ENCODE results near the gene HSD17B8. TPM values are rescaled to one million over a fixed set of nuclear protein-coding genes. Genes with fewer than 3 reads are reported as not detected.

HSD17B8 gene
- total RNA-seq, 2 experiments from 2014 or later = 11.6 to 18.8 TPM

GRCh38 chr6:33192671-33193602 lies 11.5 kb upstream of the HSD17B8 start:
- Histone ChIP-seq H3K4me2 (ENCODE audit: low read length) (no peak overlapping the region), H2AFZ (ENCODE audit: low read length) (no peak overlapping the region), H3K4me3 (ENCODE audit: low read depth, low read length, poor library complexity, severe bottlenecking) (no peak overlapping the region), H4K20me1 (ENCODE audit: insufficient read depth, low read length) (no peaks in the 10 kb centered on the region; the same call in 1 of the 2 replicates), H3K9me2 (ENCODE audit: insufficient read depth, low read length) (no peaks in the 10 kb centered on the region), H3K27ac (ENCODE audit: low read depth, low read length, poor library complexity, severe bottlenecking) (no peak overlapping the region), H3K79me2 (ENCODE audit: insufficient read depth, low read depth, low read length) (no peaks in the 10 kb centered on the region), H3K4me1 (ENCODE audit: insufficient read depth, low read length, poor library complexity, severe bottlenecking) (peaks cover 7% of the 10 kb centered on the region), H3K9me3 (ENCODE audit: low read length) (no peaks in the 10 kb centered on the region), H3K36me3 (ENCODE audit: insufficient read depth, low read length) (peaks cover 46% of the 10 kb centered on the region)
- TF ChIP-seq EZH2phosphoT487 (IDR thresholded peaks at IDR 0.05; ENCODE audit: borderline replicate concordance, low read depth, low read length) (no peak), CTCF (conservative IDR thresholded peaks at IDR 0.05; ENCODE audit: low read length) (no peak)
- ChIA-PET CTCF (ENCODE audit: unreplicated experiment) (no interaction called here), POLR2A (no interaction called here)
- intact Hi-C loops (cut with micrococcal nuclease; ENCODE audit: unreplicated experiment) = no loop called here
- BruUV-seq (replicated peaks) = no TSS peak
- no peak for DNase-seq (ENCODE audit: low spot score)

GRCh38 chr6:33193619-33194018 lies 10.8 kb upstream of the HSD17B8 start:
- no peaks in the 10 kb centered on the region; the same call in 1 of the 2 replicates for H4K20me1 ChIP-seq (ENCODE audit: insufficient read depth, low read length)
- no peak for DNase-seq (ENCODE audit: low spot score)
- peaks cover 47% of the 10 kb centered on the region for H3K36me3 ChIP-seq (ENCODE audit: insufficient read depth, low read length)
- TF ChIP-seq CTCF (conservative IDR thresholded peaks at IDR 0.05; ENCODE audit: low read length) (no peak), EZH2phosphoT487 (IDR thresholded peaks at IDR 0.05; ENCODE audit: borderline replicate concordance, low read depth, low read length) (no peak)
- intact Hi-C loops (cut with micrococcal nuclease; ENCODE audit: unreplicated experiment) = no loop called here
- no TSS peak for BruUV-seq (replicated peaks)
- no peak overlapping the region for H3K4me3 ChIP-seq (ENCODE audit: low read depth, low read length, poor library complexity, severe bottlenecking)
- CTCF ChIA-PET (ENCODE audit: unreplicated experiment) = no interaction called here
- H3K27ac ChIP-seq (ENCODE audit: low read depth, low read length, poor library complexity, severe bottlenecking) = no peak overlapping the region
- H3K79me2 ChIP-seq (ENCODE audit: insufficient read depth, low read depth, low read length) = no peaks in the 10 kb centered on the region; the same call in 1 of the 2 replicates
- no peaks in the 10 kb centered on the region for H3K9me3 ChIP-seq (ENCODE audit: low read length)
- H3K9me2 ChIP-seq (ENCODE audit: insufficient read depth, low read length) = no peaks in the 10 kb centered on the region
- no peak overlapping the region for H3K4me2 ChIP-seq (ENCODE audit: low read length)
- H3K4me1 ChIP-seq (ENCODE audit: insufficient read depth, low read length, poor library complexity, severe bottlenecking) = peaks cover 14% of the 10 kb centered on the region
- POLR2A ChIA-PET = no interaction called here
- no peak overlapping the region for H2AFZ ChIP-seq (ENCODE audit: low read length)

GRCh38 chr6:33194431-33194979 lies 9.9 kb upstream of the HSD17B8 start:
- CTCF ChIA-PET (ENCODE audit: unreplicated experiment) = no interaction called here
- no TSS peak for BruUV-seq (replicated peaks)
- Histone ChIP-seq H3K9me3 (ENCODE audit: low read length) (no peaks in the 10 kb centered on the region), H3K79me2 (ENCODE audit: insufficient read depth, low read depth, low read length) (peaks cover 8% of the 10 kb centered on the region; the same call in 1 of the 2 replicates), H3K36me3 (ENCODE audit: insufficient read depth, low read length) (peaks cover 47% of the 10 kb centered on the region), H2AFZ (ENCODE audit: low read length) (no peak overlapping the region), H4K20me1 (ENCODE audit: insufficient read depth, low read length) (no peaks in the 10 kb centered on the region; the same call in 1 of the 2 replicates), H3K9me2 (ENCODE audit: insufficient read depth, low read length) (no peaks in the 10 kb centered on the region), H3K4me1 (ENCODE audit: insufficient read depth, low read length, poor library complexity, severe bottlenecking) (peaks cover 22% of the 10 kb centered on the region), H3K27ac (ENCODE audit: low read depth, low read length, poor library complexity, severe bottlenecking) (no peak overlapping the region), H3K4me3 (ENCODE audit: low read depth, low read length, poor library complexity, severe bottlenecking) (no peak overlapping the region), H3K4me2 (ENCODE audit: low read length) (no peak overlapping the region)
- POLR2A ChIA-PET = no interaction called here
- intact Hi-C loops (cut with micrococcal nuclease; ENCODE audit: unreplicated experiment) = no loop called here
- TF ChIP-seq CTCF (conservative IDR thresholded peaks at IDR 0.05; ENCODE audit: low read length) (no peak), EZH2phosphoT487 (IDR thresholded peaks at IDR 0.05; ENCODE audit: borderline replicate concordance, low read depth, low read length) (no peak)
- DNase-seq (ENCODE audit: low spot score) = no peak

Data from OCI-LY7 (cell line).